SH-SY5Y (cell line): ENCODE data around the gene IFNL1.

Experiments
- GATA2 ChIP-seq: IDR thresholded peaks from 2 replicates; pipeline ENCODE4 v1.6.1; 2011; ENCODE audit warnings: mild to moderate bottlenecking, low read depth, low read length
- GATA3 ChIP-seq: IDR thresholded peaks from 2 replicates; pipeline ENCODE4 v1.6.1; 2011; ENCODE audit warnings: low read depth, mild to moderate bottlenecking, low read length, moderate library complexity

IFNL1 gene

GRCh38 chr19:39317476-39317875 lies 21.3 kb downstream of the IFNL1 start:
- no peak for TF ChIP-seq GATA2
- no peak for TF ChIP-seq GATA3

- TF ChIP-seq GATA2 = no peak
- TF ChIP-seq GATA3 = no peak
Measured at GRCh38 chr19:39318071-39318470, 21.9 kb downstream of the IFNL1 start.

DNA sequence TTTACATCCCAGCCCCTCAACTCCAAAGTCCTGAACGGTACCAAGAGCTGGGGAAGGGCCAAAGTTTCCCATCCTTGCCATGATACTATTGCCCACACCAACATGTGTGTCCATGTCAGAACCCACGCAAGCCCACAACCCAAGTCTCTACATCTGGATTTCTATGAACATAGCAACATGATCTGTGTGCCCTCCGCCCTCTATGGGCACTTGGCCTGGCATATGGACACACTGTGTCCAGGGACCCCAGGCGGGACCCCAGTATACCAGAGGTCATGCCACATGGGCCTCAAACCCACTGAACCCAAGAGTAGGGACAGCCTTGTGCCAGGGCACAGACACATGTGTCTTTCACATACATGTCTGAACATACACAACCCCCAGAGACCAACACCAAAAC lies 22.5 kb downstream of the IFNL1 start:
- TF ChIP-seq GATA3 (no peak), GATA2 (no peak)

- TF ChIP-seq GATA3 (no peak), GATA2 (no peak)
Measured at GRCh38 chr19:39319098-39319891, 23.1 kb downstream of the IFNL1 start.

DNA sequence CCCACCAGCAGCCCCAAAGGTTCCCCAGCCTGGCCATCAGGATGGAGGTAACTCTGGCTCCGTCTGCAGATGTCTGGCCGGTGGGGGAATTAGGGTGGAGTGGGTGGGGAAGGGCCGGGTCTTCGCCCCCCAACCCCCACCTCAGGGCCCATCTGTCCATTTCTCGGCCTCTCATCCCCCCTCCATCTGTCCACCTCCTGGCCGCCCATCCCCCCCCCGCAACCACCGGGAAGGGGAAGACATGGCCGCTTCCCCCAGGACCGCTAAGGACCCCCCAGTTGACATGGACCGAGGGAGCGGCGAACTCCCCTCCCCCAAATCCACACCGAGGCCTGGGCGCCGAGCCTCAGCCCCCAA lies 23.7 kb downstream of the IFNL1 start:
- no peak for TF ChIP-seq GATA3
- no peak for TF ChIP-seq GATA2

- TF ChIP-seq GATA3 = no peak
Measured at GRCh38 chr19:39321117-39321831, 25.1 kb downstream of the IFNL1 start.

- no peak for TF ChIP-seq GATA2
- no peak for TF ChIP-seq GATA3
Measured at GRCh38 chr19:39321832-39322176, 25.6 kb downstream of the IFNL1 start.

GRCh38 chr19:39324242-39324842 lies 28.1 kb downstream of the IFNL1 start:
- TF ChIP-seq GATA3 (no peak), GATA2 (no peak)

DNA sequence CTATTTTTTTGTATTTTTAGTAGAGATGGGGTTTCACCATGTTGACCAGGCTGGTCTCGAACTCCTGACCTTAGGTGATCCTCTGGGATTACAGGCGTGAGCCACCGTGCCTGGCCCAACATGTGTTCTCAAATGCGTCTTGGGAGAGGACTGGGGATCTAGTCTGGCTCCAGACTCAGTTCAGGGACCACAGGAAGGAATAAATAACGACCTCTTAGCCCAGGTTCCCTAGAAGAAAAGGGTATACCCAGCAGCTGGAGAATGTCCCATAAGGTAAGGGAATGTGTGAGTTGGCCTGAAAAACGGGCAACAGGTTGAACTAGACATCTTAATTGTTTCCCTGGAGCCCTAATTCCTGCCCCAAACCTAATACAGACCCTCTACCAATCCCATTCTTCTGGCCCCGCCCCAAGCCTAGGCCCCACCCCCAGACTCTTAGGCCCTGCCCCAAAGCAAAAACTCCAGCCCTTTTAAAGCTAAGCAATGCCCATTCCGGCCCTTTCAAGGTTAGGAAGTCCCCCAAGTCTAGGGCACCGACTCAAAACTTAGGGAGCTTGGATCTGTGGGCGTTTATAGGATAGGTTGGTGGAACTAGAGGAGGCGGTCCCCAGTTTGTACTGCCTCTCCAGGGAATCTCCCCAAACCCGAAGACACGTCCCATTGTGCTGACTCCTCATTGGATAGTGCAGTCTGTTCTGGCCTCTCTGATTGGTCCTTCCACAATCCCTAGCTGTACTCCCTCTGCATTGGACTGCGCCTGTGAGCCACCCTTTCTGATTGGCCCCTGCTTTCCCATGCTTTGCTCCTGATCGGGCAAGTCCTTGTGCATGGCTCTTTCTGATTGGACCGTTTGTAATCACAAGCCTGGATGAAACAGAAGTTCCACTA lies 29.8 kb downstream of the IFNL1 start:
- TF ChIP-seq GATA3 = no peak
- no peak for TF ChIP-seq GATA2

DNA sequence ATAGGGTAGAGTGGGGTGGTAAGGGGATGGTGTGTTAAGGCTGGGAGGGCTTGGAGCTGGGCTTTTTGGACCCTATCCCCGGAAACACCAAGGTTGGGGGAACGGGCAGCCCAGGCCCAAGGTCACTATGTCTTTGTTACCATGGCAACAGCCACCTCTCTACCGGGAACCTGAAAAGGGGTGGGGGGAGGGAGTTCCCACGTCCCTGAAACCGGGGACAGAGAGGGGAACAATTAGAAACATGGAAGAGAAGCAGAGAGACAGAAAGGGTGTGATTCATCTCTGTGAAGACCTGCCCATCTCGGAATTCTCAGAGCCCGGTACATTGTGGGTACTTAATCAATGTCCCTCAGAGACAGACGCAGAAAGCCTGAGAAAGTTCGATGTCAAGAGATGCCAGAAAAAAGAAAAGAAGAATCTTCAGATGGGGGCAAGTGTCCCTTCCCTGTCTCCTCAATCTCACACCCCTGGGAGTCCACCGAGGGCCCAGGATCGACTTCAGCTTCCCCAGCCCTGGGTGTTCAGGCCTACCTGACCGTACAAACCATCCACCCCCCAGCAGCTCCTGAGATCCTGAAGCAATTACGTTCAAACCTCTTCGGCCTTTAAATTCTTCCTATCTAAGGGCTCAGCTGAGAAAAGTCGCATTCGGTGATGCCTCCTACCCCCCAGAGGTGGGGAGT lies 31.3 kb downstream of the IFNL1 start:
- TF ChIP-seq GATA3 (no peak), GATA2 (no peak)

- TF ChIP-seq GATA3 = no peak
- TF ChIP-seq GATA2 = no peak
Measured at GRCh38 chr19:39328046-39328705, 32.0 kb downstream of the IFNL1 start.

DNA sequence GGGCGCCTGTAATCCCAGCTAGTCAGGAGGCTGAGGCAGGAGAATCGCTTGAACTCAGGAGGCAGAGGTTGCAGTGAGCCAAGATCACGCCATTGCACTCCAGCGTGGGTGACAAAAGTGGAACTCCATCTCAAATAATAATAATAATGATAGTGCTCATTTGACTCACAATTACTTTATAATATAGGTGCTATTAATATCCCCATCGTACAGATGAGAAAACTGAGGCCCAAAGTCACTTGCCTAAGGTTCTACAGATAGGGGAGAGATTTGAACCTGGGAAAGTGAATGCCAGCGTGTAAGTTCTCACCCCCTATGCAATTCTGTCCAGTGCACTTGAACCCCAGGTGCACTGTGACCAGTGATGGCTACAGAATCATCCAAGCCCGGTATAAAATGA lies 33.7 kb downstream of the IFNL1 start:
- no peak for TF ChIP-seq GATA2
- no peak for TF ChIP-seq GATA3

DNA sequence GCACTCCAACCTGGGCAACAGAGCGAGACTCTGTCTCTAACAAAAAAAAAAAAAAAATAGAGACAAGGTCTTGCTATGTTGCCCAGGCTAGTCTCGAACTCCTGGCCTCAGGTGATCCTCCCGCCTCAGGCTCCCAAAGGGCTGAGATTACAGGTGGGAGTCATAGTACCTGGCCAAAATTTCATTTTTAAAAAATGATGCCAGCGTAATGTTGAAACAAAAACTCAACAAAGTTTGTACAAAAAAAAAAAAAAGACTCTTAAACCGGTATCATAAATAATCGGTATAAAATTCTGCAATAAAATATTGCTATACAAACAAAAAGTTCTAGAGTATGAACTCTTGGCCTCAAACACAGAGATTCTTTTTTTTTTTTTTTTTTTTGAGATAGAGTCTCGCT lies 36.1 kb downstream of the IFNL1 start:
- TF ChIP-seq GATA2 = no peak
- no peak for TF ChIP-seq GATA3
